Left renal pelvis (tissue), 4 donors: Measurements from ENCODE around the gene SHISAL1. TPM values are rescaled to one million over a fixed set of nuclear protein-coding genes. Genes with fewer than 3 reads are reported as not detected.

Experiments used
- DNase-seq, 4 donors: peaks; one replicate each; pipeline ENCODE4 v3.0.0-alpha.2; 2013; ENCODE audit warnings: low read depth in 4 of 4, low spot score in 3 of 4
- polyA plus RNA-seq, 4 donors: library from polyadenylated mRNA; unstranded; fragments of 120-200 nt; gene quantifications; one replicate each; pipeline ENCODE4 v1.2.1, GENCODE V29; 2013; ENCODE audit not compliant: insufficient read length in 4 of 4

Gene SHISAL1
- polyA plus RNA-seq, 4 donors = 2.0 to 5.1 (median 2.4) TPM

DNA sequence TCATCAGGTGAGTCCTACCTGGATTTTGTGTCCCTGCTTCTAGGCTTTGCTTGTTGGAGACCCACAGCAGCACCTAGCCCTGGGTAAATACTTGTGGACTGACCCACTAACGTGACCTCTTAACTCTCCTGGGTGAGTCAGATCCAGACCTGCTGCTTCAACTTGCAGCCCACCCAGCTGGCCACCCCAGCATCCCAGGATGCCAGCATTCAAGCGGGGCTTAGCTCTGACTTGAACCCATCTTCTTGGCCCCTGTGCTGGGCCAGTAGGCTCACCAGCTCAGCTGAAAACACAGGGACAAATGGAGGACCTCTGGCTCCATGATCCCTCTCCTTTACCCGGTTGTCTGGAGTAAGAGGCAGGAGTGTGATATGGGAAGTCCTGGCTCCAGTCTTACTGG is 98.6 kb downstream of the SHISAL1 start:
- no peak for DNase-seq

- DNase-seq = no peak
These were observed 99.2 kb downstream of the SHISAL1 start for GRCh38 chr22:44213489-44214043.

GRCh38 chr22:44212936-44213335 is 99.8 kb downstream of the SHISAL1 start:
- DNase-seq = no peak

GRCh38 chr22:44211946-44212930 is 100.5 kb downstream of the SHISAL1 start:
- DNase-seq = no peak

DNA sequence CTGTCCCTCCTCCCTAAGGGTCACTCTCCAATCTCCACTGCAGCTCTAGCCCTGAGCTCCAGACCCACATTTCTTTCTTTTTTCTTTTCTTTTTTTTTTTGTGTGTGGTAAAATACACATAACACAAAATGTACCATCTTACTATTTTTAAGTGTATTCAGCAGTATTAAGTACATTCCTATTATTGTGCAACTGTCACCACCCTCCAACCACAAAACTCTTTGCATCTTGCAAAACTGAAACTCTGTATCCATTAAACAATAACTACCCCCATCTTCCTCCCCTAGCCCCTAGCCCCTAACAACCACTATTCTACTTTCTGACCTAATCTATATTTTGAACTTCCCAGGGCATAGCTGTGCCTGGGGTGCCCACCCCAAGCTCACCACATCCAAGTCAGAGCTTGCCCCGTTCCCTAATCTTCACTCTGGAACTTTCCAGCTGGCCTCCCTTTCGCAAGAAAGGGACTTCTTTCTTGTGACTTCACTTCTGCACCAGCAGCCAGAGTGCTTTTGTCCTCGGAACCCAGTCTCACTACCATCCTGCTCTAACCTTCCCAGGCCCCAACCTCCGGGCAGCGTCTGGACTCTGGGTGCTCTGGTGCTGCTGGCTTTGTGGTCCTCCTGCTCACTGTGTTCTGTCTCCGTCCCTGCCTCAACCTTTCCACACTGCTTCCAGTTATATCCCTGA is 101.3 kb downstream of the SHISAL1 start:
- DNase-seq = no peak

DNA sequence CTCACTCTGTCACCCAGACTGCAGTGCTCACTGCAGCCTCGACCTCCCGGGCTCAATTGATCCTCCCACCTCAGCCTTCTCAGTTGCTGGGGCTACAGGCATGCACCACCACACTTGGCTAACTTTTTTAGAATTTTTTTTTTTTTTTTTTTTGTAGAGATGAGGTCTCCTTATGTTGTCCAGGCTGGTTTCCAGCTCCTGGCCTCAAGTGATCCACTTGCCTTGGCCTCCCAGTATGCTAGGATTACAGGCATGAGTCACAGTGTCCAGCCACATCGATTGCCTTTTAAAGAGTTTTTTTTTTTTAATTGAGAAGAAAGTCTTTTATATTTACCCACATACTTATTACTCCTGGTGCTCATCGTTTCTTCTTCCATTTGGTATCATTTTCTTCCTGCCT is 102.0 kb downstream of the SHISAL1 start:
- no peak for DNase-seq

DNA sequence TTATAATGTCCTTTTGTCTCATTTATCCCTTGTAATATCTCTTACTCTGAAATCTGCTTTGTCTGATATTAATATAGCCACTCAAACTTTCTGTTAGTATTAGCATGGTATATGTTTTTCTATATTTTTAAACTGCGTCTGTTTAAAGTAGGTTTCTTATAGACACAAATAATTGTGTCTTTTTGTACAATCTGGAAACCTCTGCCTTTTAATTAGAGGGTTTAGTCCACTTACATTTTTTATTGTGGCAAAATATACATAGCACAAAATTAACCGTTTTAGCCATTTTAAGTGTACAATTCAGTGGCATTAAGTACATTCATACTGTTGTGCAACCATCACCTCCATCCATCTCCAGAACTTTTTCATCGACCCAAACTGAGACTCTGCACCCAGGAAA is 103.4 kb downstream of the SHISAL1 start:
- DNase-seq = no peak

- DNase-seq = no peak
These were observed 104.8 kb downstream of the SHISAL1 start for GRCh38 chr22:44207981-44208317.

DNA sequence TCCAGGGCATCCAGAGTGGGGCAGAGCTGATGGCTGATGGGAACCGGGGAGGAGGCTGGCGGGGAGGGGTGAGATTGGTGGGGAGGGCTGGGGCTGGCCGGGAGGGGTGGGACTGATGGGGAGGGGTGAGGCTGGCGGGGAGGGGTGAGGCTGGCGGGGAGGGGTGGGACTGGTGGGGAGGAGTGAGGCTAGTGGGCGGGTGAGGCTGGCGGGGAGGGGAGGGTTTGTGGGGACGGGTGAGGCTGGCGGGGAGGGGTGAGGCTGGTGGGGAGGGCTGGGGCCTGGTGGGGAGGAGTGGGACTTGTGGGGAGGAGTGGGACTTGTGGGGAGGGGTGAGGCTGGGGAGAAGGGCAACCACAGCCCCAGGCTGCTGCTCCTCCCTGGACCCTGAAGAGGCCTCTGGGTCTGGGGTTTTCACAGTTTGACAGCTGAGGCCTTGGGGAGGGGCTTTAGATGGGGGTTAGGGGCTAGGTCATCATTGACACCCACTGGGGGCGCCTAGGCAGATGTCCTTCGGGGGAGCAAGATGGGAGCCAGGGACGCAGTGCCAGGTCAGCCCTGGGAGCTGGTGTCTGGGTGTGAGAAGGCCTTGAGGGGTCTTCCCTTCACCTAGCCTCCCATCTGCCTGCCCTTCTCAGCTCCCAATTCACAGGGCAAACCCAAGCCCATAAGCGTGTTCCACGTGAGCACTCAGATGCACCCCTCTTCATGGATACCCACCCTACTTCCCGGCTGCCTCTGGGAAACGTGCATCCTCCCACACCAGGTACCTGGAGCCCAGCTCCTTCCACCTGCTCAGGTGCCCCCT is 105.4 kb downstream of the SHISAL1 start:
- DNase-seq = no peak

- no peak for DNase-seq
These were observed 106.1 kb downstream of the SHISAL1 start for GRCh38 chr22:44206696-44207095.

GRCh38 chr22:44206330-44206645 is 106.5 kb downstream of the SHISAL1 start:
- no peak for DNase-seq

- no peak for DNase-seq
These were observed 107.0 kb downstream of the SHISAL1 start for GRCh38 chr22:44205516-44206329.

DNA sequence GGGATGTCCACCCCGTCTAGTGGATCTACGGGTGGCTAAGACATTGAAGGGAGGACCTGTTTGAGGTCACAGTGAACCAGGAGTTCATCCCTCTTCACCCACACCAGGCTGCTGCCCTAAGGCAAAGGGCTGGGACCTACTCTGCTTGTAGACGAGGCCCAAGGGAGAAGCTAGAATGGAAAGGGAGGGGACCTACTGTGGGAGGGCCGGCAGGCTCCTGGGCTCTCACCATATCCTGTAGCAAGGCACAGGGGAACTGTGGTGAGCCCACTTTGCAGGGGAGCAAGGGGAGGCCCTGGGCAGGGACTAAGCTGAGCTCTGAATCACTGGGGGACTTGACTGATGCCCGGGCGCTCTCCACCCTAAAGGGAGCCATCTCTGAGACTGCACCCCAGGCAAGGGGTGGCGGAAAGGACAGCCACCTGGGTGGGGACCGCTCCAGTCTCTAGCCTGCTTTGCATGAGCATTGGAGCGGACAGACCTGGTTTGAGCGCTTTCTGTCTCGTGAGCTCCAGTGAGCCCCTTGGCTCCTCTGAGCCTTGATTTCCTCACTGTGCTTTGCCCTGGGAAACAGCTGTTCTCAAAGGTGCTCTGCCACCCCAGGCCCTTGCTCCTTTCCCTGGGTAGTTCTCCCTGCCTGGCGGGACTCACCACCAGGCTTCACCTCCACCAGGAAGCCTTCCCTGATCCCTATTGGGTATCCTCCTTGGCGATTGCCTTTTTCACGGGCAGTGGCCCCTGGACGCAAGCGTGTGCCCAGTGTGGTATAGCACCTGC is 107.8 kb downstream of the SHISAL1 start:
- no peak for DNase-seq

DNA sequence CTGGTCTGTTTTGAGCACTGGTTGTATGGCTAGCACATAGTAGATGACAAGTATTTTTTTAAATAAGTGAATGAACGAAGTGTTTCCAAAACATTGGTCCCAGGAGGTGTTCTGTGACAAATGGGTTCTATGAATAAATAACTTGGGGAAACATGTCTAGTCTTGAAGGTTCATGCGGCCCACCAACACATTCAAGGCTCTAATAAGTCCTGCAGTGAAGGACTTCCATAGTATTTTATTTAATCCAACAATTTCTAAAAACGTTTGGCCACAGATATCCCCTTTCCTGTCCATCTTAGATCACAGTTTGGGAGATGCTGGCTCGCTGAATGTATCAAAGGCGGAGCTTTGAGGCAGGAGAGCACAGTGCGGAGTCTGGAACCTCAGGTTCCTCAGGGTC is 109.5 kb downstream of the SHISAL1 start:
- no peak for DNase-seq

- DNase-seq = no peak
These were observed 110.4 kb downstream of the SHISAL1 start for GRCh38 chr22:44202261-44202789.

GRCh38 chr22:44201665-44202064 is 111.1 kb downstream of the SHISAL1 start:
- no peak for DNase-seq

GRCh38 chr22:44200855-44201550 is 111.7 kb downstream of the SHISAL1 start:
- no peak for DNase-seq

GRCh38 chr22:44200451-44200850 is 112.3 kb downstream of the SHISAL1 start:
- no peak for DNase-seq
